NCI-H748 (cell line): ENCODE measurements around the gene CCDC57.

Experiments used
- DNase-seq: peaks from one replicate; lab custom pipeline; 2025; ENCODE audit not compliant: unreplicated experiment; lab: John Stamatoyannopoulos, UW

Gene CCDC57

GRCh38 chr17:82129095-82129494 lies 83.5 kb downstream of the CCDC57 start:
- no peak for DNase-seq

DNA sequence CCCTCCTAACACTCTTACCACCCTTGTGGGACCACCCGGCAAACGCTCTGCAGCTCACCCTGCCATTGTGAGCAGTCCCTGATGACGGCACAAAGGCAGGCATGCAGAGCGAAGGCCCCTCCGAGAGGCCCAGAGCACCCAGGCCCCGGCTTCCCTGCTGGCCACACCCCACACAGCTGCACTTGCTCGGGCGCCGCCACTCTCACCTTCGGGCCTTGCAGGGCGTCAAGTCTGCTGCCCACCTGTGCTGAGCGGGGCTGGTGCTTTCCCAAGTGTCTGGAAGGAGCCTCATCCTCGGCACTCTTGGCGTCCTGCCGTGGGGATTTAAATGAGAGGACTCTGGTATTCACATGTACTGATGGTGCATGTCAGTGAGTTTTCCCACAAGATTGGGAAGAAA lies 84.4 kb downstream of the CCDC57 start:
- DNase-seq = no peak

DNA sequence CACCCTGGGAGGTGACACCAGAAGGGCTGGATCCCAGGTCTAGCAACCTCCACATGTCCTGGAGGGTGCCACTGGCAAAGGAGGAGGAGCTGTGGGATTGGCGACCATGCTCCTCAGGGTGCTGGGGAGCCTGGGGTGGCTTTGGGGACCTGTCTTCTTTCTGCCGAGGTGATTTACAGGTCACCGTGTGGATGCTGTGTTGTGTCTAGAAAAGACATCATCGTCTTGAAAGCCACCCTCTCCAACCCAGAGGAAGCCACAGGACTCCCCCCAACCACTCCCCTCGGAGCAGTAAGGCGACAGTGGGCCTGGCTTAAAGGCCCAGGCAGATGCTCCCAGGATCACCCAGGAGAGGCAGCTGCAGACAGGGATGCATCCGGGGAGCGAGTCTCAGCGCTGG lies 84.9 kb downstream of the CCDC57 start:
- DNase-seq = no peak

DNA sequence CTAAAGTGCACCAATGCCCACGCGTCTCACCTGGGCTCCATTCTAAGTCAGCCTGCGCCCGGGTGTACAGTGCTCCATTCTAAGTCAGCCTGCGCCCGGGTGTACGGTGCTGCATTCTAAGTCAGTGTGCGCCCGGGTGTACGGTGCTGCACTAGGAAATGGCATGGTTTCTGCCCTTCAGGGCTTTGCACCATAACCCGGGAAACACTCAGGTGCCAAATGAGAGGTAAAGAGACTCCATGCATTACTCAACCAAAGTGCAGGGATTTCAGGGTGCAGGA lies 85.4 kb downstream of the CCDC57 start:
- no peak for DNase-seq

- DNase-seq = no peak
Observed at GRCh38 chr17:82126556-82127314, 85.9 kb downstream of the CCDC57 start.

DNA sequence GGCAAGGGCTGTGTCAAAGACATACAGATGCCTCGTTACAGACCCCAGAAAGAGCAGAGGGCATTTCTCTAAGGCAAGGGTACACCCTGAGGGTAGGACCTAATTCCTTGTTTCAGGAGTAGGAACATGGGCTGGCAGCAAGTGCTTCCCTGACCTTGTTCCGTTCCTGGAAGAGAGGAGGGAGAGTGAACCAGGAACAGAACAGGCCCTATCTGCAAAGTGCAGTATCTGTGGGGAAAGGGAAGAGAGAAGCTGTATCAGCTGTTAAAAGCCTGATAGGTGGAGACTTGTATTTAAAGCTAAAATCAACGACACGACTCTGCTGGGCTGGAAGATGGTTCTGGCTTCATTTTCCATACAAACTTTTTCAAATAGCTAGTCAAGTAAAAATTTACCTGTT lies 88.5 kb downstream of the CCDC57 start:
- no peak for DNase-seq

- no peak for DNase-seq
Observed at GRCh38 chr17:82121660-82122629, 90.7 kb downstream of the CCDC57 start.

- DNase-seq = no peak
Observed at GRCh38 chr17:82121246-82121645, 91.4 kb downstream of the CCDC57 start.

DNA sequence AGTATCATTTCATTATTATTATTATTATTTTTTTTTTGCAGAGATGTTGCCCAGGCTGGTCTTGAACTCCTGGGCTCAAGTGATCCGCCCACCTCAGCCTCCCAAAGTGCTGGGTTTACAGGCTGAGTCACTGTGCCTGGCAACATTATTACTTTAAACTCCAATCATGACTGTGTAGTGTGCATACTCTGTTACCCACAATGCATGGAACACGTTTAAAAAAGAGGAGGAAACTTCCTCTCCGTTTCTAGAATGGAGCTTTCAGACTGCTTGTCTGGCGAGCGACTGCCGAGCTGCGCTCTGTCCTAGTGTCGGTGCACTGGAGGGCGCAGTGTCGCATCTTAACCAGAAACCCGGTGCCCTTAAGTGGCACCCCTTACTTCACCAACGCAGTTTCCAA lies 92.5 kb downstream of the CCDC57 start:
- DNase-seq = no peak

- DNase-seq = no peak
Observed at GRCh38 chr17:82118815-82119380, 93.7 kb downstream of the CCDC57 start.

- no peak for DNase-seq
Observed at GRCh38 chr17:82118168-82118814, 94.4 kb downstream of the CCDC57 start.

GRCh38 chr17:82117139-82118090 lies 95.2 kb downstream of the CCDC57 start:
- DNase-seq = no peak

DNA sequence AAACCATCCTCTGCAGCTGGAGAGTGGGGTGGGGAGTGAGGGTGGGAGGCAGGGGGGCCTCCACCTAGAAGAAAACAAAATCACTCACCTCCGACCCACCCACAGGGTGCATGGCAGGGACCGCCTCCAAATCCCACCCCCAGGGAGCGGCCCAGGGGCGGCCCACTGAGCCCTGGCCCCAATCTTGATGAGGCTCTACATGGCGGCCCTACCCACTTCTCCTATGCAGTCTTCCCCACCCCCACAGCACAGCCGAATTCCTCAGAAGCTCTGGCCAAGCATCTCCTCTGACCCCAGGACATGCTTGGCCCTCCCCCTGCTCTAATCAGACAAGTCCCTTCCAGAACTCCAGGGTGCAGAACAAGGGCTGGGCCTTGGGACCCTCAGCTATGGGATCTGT lies 96.4 kb downstream of the CCDC57 start:
- DNase-seq = no peak

DNA sequence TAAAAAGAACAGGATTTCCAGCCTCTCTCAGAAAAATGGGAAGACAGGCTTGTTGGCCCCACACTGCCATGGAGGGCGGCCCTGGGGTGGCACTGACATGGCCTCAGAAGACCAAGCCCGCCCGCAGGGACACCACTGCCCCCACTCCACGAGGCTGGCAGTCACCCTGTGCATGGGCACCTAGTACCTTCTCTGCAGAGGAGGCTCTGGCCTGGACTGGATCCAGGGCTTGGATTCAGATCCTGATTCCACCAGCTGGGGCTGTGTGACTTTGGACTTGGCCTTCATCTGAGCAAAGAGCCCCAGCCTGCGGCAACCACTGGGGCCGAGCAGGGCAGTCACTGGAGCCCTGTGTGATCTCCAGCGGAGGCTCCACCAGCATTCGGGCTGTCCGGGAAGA lies 97.8 kb downstream of the CCDC57 start:
- DNase-seq = no peak

- no peak for DNase-seq
Observed at GRCh38 chr17:82114447-82114846, 98.2 kb downstream of the CCDC57 start.

DNA sequence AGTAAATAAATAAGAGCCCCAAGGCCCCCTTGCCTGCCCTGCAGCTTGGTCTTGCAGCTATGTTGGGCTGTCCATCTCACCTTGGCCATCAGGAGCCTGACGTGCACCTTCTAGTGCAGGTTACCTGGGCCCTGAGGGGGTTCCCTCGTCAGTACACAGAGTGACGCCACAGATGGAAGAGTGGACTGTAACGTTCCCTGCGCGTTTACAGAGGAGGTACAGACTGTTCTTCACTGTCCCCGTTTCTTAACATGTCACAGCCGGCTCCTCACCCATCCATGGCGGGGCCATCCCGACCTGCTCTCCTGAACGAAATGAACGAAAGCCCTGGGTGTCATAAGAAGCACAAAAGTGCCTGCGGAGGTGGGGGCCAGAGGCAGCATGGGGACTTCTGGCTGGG lies 98.7 kb downstream of the CCDC57 start:
- DNase-seq = no peak

DNA sequence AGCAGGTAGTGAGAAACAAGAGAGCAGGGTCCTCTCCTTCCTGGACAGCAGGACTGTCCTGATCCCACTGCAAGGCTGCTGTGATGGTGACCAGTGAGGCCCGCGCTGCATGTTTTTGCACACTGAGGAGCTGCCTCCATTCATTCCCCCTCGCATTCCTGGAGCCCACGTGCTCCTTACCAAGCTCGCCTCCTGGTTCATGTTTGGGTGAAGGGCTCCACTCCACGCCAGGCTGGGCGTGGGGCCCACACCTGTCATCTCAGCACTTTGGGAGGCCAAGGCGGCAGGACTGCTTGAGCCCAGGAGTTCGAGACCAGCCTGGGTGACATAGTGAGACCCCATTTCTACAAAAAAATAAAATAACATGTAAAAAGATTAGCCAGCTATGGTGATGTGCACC lies 99.2 kb downstream of the CCDC57 start:
- no peak for DNase-seq

DNA sequence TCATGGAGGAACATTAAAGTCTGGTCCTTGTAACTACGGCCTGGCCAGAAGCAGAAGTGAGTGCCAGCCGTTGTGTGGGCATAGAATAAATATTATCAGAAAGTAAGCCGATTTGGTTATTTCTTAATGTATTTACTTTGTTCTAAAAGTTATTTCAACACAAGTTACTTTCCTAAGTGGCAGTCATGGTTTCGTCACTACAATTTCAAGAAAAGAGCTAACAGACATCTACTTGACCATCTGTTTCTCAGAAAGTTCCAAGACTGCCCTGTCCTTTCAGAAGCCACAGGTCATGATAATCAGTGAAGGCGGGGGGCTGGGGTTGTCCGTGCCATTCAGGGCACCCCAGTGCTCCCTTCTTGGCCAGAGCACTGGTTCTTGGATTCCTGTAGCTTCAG lies 99.7 kb downstream of the CCDC57 start:
- no peak for DNase-seq

- no peak for DNase-seq
Observed at GRCh38 chr17:82112181-82112913, 100.3 kb downstream of the CCDC57 start.

DNA sequence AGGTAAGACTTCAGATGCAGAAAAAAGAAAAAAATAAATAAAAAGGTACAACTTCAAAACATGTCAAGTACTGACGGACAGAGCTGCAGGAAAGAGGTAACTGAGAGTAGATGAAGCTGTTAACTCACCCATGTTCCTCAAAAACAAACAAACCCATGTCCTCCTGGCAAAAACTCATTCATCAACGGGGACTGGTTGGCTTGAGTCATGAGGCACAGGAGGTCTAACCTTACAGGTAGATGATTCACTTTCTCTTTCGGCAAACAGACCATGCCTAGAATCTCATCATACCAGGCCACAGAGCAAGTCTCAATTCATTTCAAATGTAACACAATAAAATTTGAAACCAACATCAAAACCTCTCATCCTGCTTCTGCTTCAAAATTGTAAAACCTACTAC lies 102.3 kb downstream of the CCDC57 start:
- DNase-seq = no peak
